ENCODE data around the gene ANKRD13A.

DNA sequence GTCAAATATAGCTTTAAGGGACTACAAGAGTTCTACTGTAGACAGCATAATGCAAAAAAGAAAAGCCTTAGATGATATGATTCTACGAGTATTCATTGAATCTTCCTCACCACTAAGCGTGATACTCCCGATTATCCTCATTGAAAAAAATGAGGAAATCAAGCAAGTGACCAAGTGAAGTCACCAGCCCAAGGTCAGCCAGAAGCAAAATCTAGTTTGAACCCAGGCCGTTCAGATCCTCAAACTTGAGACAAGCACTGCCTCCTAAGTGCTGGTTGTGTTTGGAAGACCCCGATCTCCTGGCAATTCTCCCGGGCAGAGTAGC lies 3.9 kb upstream of the ANKRD13A start:
- TF ChIP-seq RFX5 (IDR thresholded peaks at IDR 0.05; ENCODE audit: low read depth, low read length): no peak
- no peak for TF ChIP-seq TARDBP (CRISPR knock-in tag; IDR thresholded peaks at IDR 0.05)
- TF ChIP-seq ZNF180 (CRISPR knock-in tag; IDR thresholded peaks at IDR 0.05; ENCODE audit: borderline replicate concordance, low read depth): no peak
- no peak for TF ChIP-seq TAF1 (CRISPR knock-in tag; IDR thresholded peaks at IDR 0.05)
- TF ChIP-seq ZFP37 (CRISPR knock-in tag; IDR thresholded peaks at IDR 0.05; ENCODE audit: borderline replicate concordance): no peak
- TF ChIP-seq EZH2 (conservative IDR thresholded peaks at IDR 0.05; ENCODE audit: low read depth, low read length): no peak
- TF ChIP-seq, protein P1, sequence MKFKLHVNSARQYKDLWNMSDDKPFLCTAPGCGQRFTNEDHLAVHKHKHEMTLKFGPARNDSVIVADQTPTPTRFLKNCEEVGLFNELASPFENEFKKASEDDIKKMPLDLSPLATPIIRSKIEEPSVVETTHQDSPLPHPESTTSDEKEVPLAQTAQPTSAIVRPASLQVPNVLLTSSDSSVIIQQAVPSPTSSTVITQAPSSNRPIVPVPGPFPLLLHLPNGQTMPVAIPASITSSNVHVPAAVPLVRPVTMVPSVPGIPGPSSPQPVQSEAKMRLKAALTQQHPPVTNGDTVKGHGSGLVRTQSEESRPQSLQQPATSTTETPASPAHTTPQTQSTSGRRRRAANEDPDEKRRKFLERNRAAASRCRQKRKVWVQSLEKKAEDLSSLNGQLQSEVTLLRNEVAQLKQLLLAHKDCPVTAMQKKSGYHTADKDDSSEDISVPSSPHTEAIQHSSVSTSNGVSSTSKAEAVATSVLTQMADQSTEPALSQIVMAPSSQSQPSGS (CRISPR knock-in tag; IDR thresholded peaks at IDR 0.05): no peak

All from HepG2 (cell line).